ENCODE measurements around the gene AMTN. TPM values are rescaled to one million over a fixed set of nuclear protein-coding genes. Genes with fewer than 3 reads are reported as not detected.

Gene AMTN
- total RNA-seq, 1 experiment from 2014 or later, result not detected

- peak; percentile 41 for DNase-seq (ENCODE audit: extremely low read depth, low read depth)
Observed at GRCh38 chr4:70559211-70559830, 41.0 kb downstream of the AMTN start.

DNA sequence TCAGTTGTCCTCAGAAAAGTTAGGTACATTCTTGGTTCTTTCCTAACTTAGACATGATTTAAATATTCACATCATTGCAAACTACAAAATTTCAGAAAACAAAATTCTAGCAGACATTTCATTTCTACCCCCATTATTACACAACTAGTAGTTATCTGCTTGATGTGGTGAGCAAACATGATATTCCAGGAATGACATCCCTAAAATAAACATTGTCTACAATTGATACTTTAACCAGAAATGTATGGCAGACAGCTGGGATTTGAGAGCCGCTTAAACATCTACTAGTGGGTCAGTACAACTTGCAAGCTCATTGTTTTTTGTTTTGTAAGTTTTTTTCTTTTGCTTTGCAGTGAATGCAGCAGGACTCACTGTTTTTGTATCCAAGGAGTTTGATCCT is 41.6 kb downstream of the AMTN start:
- no peak for DNase-seq (ENCODE audit: extremely low read depth, low read depth)

GRCh38 chr4:70564033-70564432 is 45.7 kb downstream of the AMTN start:
- DNase-seq (ENCODE audit: extremely low read depth, low read depth), result no peak

DNA sequence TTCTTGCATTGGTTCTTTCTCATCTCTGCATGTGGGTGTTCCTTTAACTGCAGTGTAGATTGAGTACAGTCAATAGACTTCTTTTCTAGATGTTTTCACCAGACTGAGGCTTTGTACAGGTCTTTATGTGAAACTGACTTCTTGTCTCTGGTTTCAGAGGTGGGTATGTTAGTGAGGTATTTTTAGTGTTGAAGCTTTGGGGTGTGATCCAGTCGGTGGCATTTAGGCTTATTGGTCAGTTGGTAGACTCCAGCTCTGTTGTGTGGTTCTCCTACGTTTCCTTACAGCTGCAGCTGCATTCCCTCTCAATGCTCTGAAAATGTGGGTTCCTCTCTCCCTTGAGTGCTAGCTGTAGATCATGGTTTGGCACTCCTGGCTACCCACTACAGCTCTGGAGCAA is 52.4 kb downstream of the AMTN start:
- no peak for DNase-seq (ENCODE audit: extremely low read depth, low read depth)

GRCh38 chr4:70571772-70572171 is 53.4 kb downstream of the AMTN start:
- DNase-seq (ENCODE audit: extremely low read depth, low read depth), result no peak

DNA sequence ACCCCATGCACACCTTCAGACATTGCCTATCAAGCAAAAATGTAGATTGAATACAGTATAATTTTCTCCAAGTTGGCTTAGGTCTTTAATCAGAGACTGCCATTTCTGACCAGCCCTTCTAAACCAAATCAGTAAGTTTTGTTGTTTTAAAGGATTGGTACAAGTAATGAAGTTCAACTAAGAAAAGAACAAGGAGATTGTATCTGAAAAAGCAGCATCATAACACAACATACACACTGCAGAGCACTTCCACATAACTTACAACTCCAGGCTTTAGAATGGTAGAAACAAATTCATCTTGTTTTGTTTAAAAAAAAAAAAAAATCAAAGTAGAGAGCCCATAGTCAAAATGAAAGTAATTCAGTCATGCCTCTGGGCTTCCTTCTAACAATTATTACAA is 57.6 kb downstream of the AMTN start:
- no peak for DNase-seq (ENCODE audit: extremely low read depth, low read depth)

- DNase-seq (ENCODE audit: extremely low read depth, low read depth), result no peak
Observed at GRCh38 chr4:70577220-70577927, 59.0 kb downstream of the AMTN start.

DNA sequence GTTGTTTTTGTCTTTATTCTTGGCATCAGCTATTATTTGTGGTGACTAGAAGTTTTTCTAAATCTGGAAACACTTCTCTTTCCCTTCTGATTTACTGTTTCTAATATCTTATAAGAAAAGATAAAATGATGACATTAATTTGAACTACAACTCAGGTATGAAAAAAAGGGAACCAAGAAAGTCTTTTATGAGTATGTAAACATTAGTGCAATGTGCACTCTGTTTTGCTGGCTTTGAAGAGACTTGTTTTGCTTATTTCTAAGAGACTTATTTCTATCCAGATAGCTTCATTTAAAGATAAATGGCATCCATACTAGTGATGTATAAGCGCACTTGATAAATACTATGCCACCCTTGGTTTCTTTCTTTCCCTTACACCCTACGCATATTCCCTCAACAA is 63.6 kb downstream of the AMTN start:
- no peak for DNase-seq (ENCODE audit: extremely low read depth, low read depth)

Other genes starting within 250 kb of the AMTN start
- gene CABS1, start 183.6 kb upstream of the AMTN start, total RNA-seq (2014; rRNA removed; shearing (Covaris generic)), result not detected in 2 replicates
- not detected in 2 replicates for gene SMR3A, start 157.8 kb upstream of the AMTN start, total RNA-seq (2014; rRNA removed; shearing (Covaris generic))
- gene SMR3B, start 135.4 kb upstream of the AMTN start, total RNA-seq (2014; rRNA removed; shearing (Covaris generic)), result not detected in 2 replicates
- not detected in 2 replicates for gene OPRPN, start 120.6 kb upstream of the AMTN start, total RNA-seq (2014; rRNA removed; shearing (Covaris generic))
- gene MUC7, start 46.4 kb upstream of the AMTN start, total RNA-seq (2014; rRNA removed; shearing (Covaris generic)), result not detected in 2 replicates
- not detected in 2 replicates for gene AMBN, start 73.7 kb downstream of the AMTN start, total RNA-seq (2014; rRNA removed; shearing (Covaris generic))
- gene ENAM, start 110.2 kb downstream of the AMTN start, total RNA-seq (2014; rRNA removed; shearing (Covaris generic)), result not detected in 2 replicates
- gene JCHAIN, start 147.9 kb downstream of the AMTN start, total RNA-seq (2014; rRNA removed; shearing (Covaris generic)), result not detected in 2 replicates
- gene UTP3, start 170.0 kb downstream of the AMTN start, total RNA-seq (2014; rRNA removed; shearing (Covaris generic)), result 13.3 and 14.8 TPM in 2 replicates
- 15.9 and 23.5 TPM in 2 replicates for gene RUFY3, start 203.4 kb downstream of the AMTN start, total RNA-seq (2014; rRNA removed; shearing (Covaris generic))